Adrenal gland (tissue), 5 donors: Measurements from ENCODE around the gene SLC39A2.

Source experiments
- POLR2A ChIP-seq, 2 donors: fragments of 450-650 bp; IDR thresholded peaks; one replicate each; pipeline ENCODE4 v1.6.1; 2017; ENCODE audit warnings: antibody characterized with exemption in 2 of 2, mild to moderate bottlenecking in 2 of 2, moderate library complexity in 1 of 2
- TF ChIP-seq, protein P1 (sequence below), 6 experiments: fragments of 450-650 bp in 4 of 6; fragments of 200-600 bp in 2 of 6; sonication (generic) in 1 of 6; IDR thresholded peaks; 1 replicate in 5 of 6; 2 replicates in 1 of 6; pipeline versions ENCODE4 v1.5.1 to v1.8.0; 2016 to 2021; ENCODE audit warnings: antibody characterized with exemption in 6 of 6, mild to moderate bottlenecking in 2 of 6, moderate library complexity in 1 of 6
- donor health status: DM: no; HTN: no; CAD: no.

- TF ChIP-seq POLR2A (IDR thresholded peaks at IDR 0.05): no peak
- TF ChIP-seq, protein P1, sequence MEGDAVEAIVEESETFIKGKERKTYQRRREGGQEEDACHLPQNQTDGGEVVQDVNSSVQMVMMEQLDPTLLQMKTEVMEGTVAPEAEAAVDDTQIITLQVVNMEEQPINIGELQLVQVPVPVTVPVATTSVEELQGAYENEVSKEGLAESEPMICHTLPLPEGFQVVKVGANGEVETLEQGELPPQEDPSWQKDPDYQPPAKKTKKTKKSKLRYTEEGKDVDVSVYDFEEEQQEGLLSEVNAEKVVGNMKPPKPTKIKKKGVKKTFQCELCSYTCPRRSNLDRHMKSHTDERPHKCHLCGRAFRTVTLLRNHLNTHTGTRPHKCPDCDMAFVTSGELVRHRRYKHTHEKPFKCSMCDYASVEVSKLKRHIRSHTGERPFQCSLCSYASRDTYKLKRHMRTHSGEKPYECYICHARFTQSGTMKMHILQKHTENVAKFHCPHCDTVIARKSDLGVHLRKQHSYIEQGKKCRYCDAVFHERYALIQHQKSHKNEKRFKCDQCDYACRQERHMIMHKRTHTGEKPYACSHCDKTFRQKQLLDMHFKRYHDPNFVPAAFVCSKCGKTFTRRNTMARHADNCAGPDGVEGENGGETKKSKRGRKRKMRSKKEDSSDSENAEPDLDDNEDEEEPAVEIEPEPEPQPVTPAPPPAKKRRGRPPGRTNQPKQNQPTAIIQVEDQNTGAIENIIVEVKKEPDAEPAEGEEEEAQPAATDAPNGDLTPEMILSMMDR (IDR thresholded peaks at IDR 0.05): no peak
Measured at GRCh38 chr14:21023817-21024584, 24.9 kb downstream of the SLC39A2 start.
